ENCODE data around the gene NTSR2.

GRCh38 chr2:11634584-11634983, 35.4 kb downstream of the NTSR2 start:
- TF ChIP-seq POLR2A (IDR thresholded peaks at IDR 0.05; ENCODE audit: low read depth, low read length): no peak
- TF ChIP-seq POLR2AphosphoS5 (IDR thresholded peaks at IDR 0.05; ENCODE audit: low read depth, low read length): no peak
